ENCODE measurements around the gene EID3.

DNA sequence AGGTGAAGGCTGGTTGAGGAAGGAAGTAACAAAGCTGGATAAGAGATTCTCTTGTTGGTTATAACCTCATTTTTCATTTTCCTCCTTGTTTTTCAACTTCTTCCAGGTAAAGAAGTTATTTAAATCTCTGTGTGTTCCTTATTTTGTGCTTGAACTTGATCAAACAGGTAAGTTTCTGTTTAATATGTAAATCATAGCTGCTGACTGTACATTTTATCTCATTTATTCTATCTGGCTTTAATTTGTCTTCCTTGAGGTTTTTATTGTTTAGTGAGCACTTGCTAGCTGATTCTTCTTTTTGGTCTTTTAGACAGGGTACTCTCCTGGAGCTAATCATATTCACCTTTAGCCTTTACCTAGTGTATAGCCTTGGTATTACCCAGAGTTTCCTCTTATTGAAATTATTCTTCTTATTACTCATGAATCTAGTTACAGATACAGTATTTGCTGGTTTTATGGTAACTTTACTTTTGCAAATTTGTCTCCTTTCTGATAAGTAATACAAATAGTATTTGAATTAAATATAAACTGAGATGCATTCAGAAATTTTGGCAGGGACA, 45.5 kb upstream of the EID3 start:
- TF ChIP-seq, protein P1, sequence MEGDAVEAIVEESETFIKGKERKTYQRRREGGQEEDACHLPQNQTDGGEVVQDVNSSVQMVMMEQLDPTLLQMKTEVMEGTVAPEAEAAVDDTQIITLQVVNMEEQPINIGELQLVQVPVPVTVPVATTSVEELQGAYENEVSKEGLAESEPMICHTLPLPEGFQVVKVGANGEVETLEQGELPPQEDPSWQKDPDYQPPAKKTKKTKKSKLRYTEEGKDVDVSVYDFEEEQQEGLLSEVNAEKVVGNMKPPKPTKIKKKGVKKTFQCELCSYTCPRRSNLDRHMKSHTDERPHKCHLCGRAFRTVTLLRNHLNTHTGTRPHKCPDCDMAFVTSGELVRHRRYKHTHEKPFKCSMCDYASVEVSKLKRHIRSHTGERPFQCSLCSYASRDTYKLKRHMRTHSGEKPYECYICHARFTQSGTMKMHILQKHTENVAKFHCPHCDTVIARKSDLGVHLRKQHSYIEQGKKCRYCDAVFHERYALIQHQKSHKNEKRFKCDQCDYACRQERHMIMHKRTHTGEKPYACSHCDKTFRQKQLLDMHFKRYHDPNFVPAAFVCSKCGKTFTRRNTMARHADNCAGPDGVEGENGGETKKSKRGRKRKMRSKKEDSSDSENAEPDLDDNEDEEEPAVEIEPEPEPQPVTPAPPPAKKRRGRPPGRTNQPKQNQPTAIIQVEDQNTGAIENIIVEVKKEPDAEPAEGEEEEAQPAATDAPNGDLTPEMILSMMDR (conservative IDR thresholded peaks at IDR 0.05; ENCODE audit: low read depth in 2 of 2), result no peak
- TF ChIP-seq POLR2AphosphoS5 (IDR thresholded peaks at IDR 0.05; ENCODE audit: low read depth) (no peak), EZH2 (IDR thresholded peaks at IDR 0.05; ENCODE audit: low read depth, unreplicated experiment) (no peak), EZH2phosphoT487 (IDR thresholded peaks at IDR 0.05; ENCODE audit: unreplicated experiment) (no peak)

All from GM23338 (cell line).